SK-N-SH (cell line): Measurements from ENCODE around the gene DGKE. TPM values are rescaled to one million over a fixed set of nuclear protein-coding genes. Genes with fewer than 3 reads are reported as not detected.

ENCODE experiments used
- CTCF ChIA-PET: fragments of 300-600, 350-600 bp; formaldehyde crosslinking; extraction: SDS; loops from one replicate; lab custom pipeline; 2021; lab: Yijun Ruan, JAX
- POLR2A ChIA-PET: fragments of 350-600 bp; sonication (Branson Sonifier 250); formaldehyde crosslinking; extraction: SDS; loops from one replicate; lab custom pipeline; 2020; ENCODE audit warnings: antibody characterized with exemption, inconsistent platforms; lab: Yijun Ruan, JAX
- DNase-seq: peaks from one replicate; pipeline ENCODE4 v3.0.0; 2012
- H2AFZ ChIP-seq: fragments of 200-600 bp; sonication (generic); 2 replicates; pipeline ENCODE4 v1.8.1; 2016; ENCODE audit warnings: antibody characterized with exemption, mild to moderate bottlenecking, low read depth
- H3F3A ChIP-seq: fragments of 200-600 bp; sonication (generic); replicated peaks from 2 replicates; pipeline ENCODE3; 2016; ENCODE audit warnings: antibody characterized with exemption, mild to moderate bottlenecking; ENCODE audit not compliant: insufficient read depth
- H3K27ac ChIP-seq, 2 experiments: fragments of 200-500 bp in 1 of 2; fragments of 200-600 bp in 1 of 2; sonication (Bioruptor generic) in 1 of 2; sonication (generic), shearing (Covaris generic) in 1 of 2; 2 replicates each; pipeline versions ENCODE4 v1.5.1 to v1.6.1; 2014 to 2016; ENCODE audit warnings: low read depth in 2 of 2, inconsistent platforms in 1 of 2, low read length in 1 of 2, mild to moderate bottlenecking in 1 of 2, mixed read lengths in 1 of 2
- H3K27me3 ChIP-seq: fragments of 200-600 bp; sonication (generic), shearing (Covaris generic); 2 replicates; pipeline ENCODE4 v1.6.1; 2016; ENCODE audit warnings: mixed run types; ENCODE audit not compliant: insufficient read depth
- H3K36me3 ChIP-seq, 2 experiments: fragments of 200-500 bp in 1 of 2; fragments of 200-600 bp in 1 of 2; sonication (Bioruptor generic) in 1 of 2; sonication (generic) in 1 of 2; replicated peaks in 1 of 2; 2 replicates each; pipeline versions ENCODE3 to v1.5.1; 2014 to 2016; ENCODE audit warnings: low read length in 1 of 2, mild to moderate bottlenecking in 1 of 2; ENCODE audit not compliant: insufficient read depth in 2 of 2, control insufficient read depth in 1 of 2
- H3K4me1 ChIP-seq, 2 experiments: fragments of 200-500 bp in 1 of 2; fragments of 200-600 bp in 1 of 2; sonication (Bioruptor generic) in 1 of 2; sonication (generic), shearing (Covaris generic) in 1 of 2; 2 replicates each; pipeline versions ENCODE4 v1.5.1 to v1.6.1; 2014 to 2016; ENCODE audit warnings: low read depth in 1 of 2, low read length in 1 of 2, mixed run types in 1 of 2; ENCODE audit not compliant: insufficient read depth in 2 of 2, control insufficient read depth in 1 of 2
- H3K4me2 ChIP-seq: fragments of 200-600 bp; sonication (generic), shearing (Covaris generic); 2 replicates; pipeline ENCODE4 v1.6.1; 2017; ENCODE audit warnings: mixed run types
- H3K4me3 ChIP-seq, 2 experiments: fragments of 200-500 bp in 1 of 2; fragments of 200-600 bp in 1 of 2; sonication (Bioruptor generic) in 1 of 2; sonication (generic), shearing (Covaris generic) in 1 of 2; 2 replicates each; pipeline versions ENCODE4 v1.5.1 to v1.8.1; 2014 to 2016; ENCODE audit warnings: low read depth in 2 of 2, inconsistent platforms in 1 of 2, low read length in 1 of 2, mild to moderate bottlenecking in 1 of 2, mixed read lengths in 1 of 2, moderate library complexity in 1 of 2
- H3K79me2 ChIP-seq: fragments of 200-600 bp; sonication (generic); 2 replicates; pipeline ENCODE4 v1.8.1; 2017; ENCODE audit warnings: mild to moderate bottlenecking; ENCODE audit not compliant: insufficient read depth
- H3K9ac ChIP-seq: fragments of 200-600 bp; sonication (generic); 2 replicates; pipeline ENCODE4 v1.6.1; 2017; ENCODE audit warnings: mixed run types
- H3K9me2 ChIP-seq: fragments of 200-600 bp; sonication (generic); 2 replicates; pipeline ENCODE4 v1.6.1; 2017; ENCODE audit warnings: mixed run types
- H3K9me3 ChIP-seq: fragments of 200-600 bp; sonication (generic); 2 replicates; pipeline ENCODE4 v1.6.1; 2017; ENCODE audit warnings: mixed run types, mild to moderate bottlenecking, moderate library complexity
- H4K20me1 ChIP-seq: fragments of 200-600 bp; sonication (generic); 2 replicates; pipeline ENCODE4 v1.6.1; 2017; ENCODE audit warnings: mild to moderate bottlenecking, mixed run types; ENCODE audit not compliant: insufficient read depth
- FOSL2 ChIP-seq: IDR thresholded peaks from 2 replicates; pipeline ENCODE4 v1.4.0; 2012; ENCODE audit warnings: low read depth, mild to moderate bottlenecking, moderate library complexity, borderline replicate concordance
- FOXM1 ChIP-seq: IDR thresholded peaks from 2 replicates; pipeline ENCODE4 v1.4.0; 2012; ENCODE audit warnings: low read depth, mild to moderate bottlenecking
- GATA2 ChIP-seq: sonication (generic); formaldehyde crosslinking; IDR thresholded peaks from 2 replicates; pipeline ENCODE4 v1.5.0; 2020; ENCODE audit warnings: mild to moderate bottlenecking, missing genetic modification reagents
- JUND ChIP-seq: IDR thresholded peaks from 2 replicates; pipeline ENCODE4 v1.4.0; 2012
- MEF2A ChIP-seq: IDR thresholded peaks from 2 replicates; pipeline ENCODE4 v1.4.0; 2012; ENCODE audit warnings: low read depth, borderline replicate concordance
- NRF1 ChIP-seq: IDR thresholded peaks from 2 replicates; pipeline ENCODE4 v1.6.1; 2012; ENCODE audit warnings: low read depth, mild to moderate bottlenecking, low read length
- POLR2AphosphoS5 ChIP-seq: IDR thresholded peaks from 2 replicates; pipeline ENCODE4 v1.6.1; 2012; ENCODE audit warnings: low read depth, low read length
- RAD21 ChIP-seq: IDR thresholded peaks from 2 replicates; pipeline ENCODE4 v1.6.1; 2012; ENCODE audit warnings: mild to moderate bottlenecking, low read length
- RFX5 ChIP-seq: IDR thresholded peaks from 2 replicates; pipeline ENCODE4 v1.6.1; 2012; ENCODE audit warnings: mild to moderate bottlenecking, improper control_type of control experiment, low read length
- RXRA ChIP-seq: IDR thresholded peaks from 2 replicates; pipeline ENCODE4 v1.4.0; 2012; ENCODE audit warnings: low read depth, mild to moderate bottlenecking, borderline replicate concordance
- SIN3A ChIP-seq: IDR thresholded peaks from 2 replicates; pipeline ENCODE4 v1.6.1; 2012; ENCODE audit warnings: low read depth, mild to moderate bottlenecking, low read length, moderate library complexity, borderline replicate concordance
- TAF1 ChIP-seq: IDR thresholded peaks from 2 replicates; pipeline ENCODE4 v1.6.1; 2012; ENCODE audit warnings: low read depth, mild to moderate bottlenecking, low read length, moderate library complexity, borderline replicate concordance
- TCF12 ChIP-seq: IDR thresholded peaks from 2 replicates; pipeline ENCODE4 v1.4.0; 2012
- TEAD4 ChIP-seq: IDR thresholded peaks from 2 replicates; pipeline ENCODE4 v1.4.0; 2012; ENCODE audit warnings: mild to moderate bottlenecking, borderline replicate concordance; ENCODE audit not compliant: insufficient read depth
- WGBS: methylation state at CpG from one replicate; pipeline ENCODE4 v1.1.6; 2017; ENCODE audit warnings: low lambda C conversion rate; 5-methylcytosine and 5-hydroxymethylcytosine counted together
- polyA plus RNA-seq, 3 experiments: library from polyadenylated mRNA; depleted of rRNA; stranded (reverse); fragments of >200 nt; gene quantifications; 2 replicates each; pipeline ENCODE4 v1.2.3, GENCODE V29; 2012
- TF ChIP-seq, protein P1 (sequence below): IDR thresholded peaks from 2 replicates; pipeline ENCODE4 v1.4.0; 2012; ENCODE audit warnings: low read depth, borderline replicate concordance
- TF ChIP-seq, protein P2 (sequence below): IDR thresholded peaks from 2 replicates; pipeline ENCODE4 v1.4.0; 2012; ENCODE audit warnings: low read depth
- TF ChIP-seq, protein P3 (sequence below): IDR thresholded peaks from 2 replicates; pipeline ENCODE4 v1.4.0; 2012; ENCODE audit warnings: low read depth, borderline replicate concordance
- TF ChIP-seq, protein P4 (sequence below): fragments of 200-600 bp; sonication (generic); IDR thresholded peaks from 2 replicates; pipeline ENCODE4 v1.6.1; 2017; ENCODE audit warnings: antibody characterized with exemption, mild to moderate bottlenecking, moderate library complexity
- TF ChIP-seq, protein P5 (sequence below): IDR thresholded peaks from 2 replicates; pipeline ENCODE4; 2012
- TF ChIP-seq, protein P6 (sequence below): IDR thresholded peaks from 2 replicates; pipeline ENCODE4 v1.6.1; 2012; ENCODE audit warnings: mild to moderate bottlenecking, low read depth, low read length, moderate library complexity

The DGKE gene
- polyA plus RNA-seq, 1 of the 3 experiments (the other 2 are of a cell fraction), result 2.4 TPM

DNA sequence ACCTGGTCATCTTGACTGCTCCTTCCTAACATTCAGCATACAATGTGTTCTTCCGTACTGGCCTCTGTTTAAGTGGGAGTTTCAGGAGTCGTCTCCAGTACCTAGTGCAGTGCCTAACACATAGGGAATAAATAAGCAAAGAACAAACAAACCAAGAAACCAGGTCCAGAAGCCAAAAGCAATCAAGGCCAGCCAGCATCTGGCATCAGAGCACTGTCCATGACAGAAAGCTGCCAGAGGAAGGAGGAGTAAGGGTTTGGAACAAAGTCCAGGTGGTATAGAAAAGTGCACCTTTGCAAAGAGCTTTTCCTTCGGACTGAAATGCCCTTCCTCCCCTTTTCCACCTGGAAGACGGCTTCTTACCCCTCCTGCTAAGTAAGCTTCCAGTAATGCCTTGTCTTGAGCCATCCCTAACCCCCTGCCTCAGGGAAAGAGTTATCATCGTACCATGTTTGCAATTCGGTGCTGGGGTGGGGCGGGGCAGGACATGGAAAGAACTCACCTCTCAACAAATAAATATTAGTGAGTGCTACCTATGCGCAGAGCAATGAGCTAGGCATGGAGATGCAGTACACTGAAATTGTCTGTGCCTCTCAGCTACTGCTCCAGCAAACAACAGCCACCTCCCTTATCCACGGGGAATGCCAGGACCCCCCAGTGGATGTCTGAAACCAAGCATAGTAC is 47.8 kb upstream of the DGKE start (continued):
- TF ChIP-seq, protein P1, sequence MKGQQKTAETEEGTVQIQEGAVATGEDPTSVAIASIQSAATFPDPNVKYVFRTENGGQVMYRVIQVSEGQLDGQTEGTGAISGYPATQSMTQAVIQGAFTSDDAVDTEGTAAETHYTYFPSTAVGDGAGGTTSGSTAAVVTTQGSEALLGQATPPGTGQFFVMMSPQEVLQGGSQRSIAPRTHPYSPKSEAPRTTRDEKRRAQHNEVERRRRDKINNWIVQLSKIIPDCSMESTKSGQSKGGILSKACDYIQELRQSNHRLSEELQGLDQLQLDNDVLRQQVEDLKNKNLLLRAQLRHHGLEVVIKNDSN, result no peak
- TF ChIP-seq, all 33 proteins: peak for 0

DNA sequence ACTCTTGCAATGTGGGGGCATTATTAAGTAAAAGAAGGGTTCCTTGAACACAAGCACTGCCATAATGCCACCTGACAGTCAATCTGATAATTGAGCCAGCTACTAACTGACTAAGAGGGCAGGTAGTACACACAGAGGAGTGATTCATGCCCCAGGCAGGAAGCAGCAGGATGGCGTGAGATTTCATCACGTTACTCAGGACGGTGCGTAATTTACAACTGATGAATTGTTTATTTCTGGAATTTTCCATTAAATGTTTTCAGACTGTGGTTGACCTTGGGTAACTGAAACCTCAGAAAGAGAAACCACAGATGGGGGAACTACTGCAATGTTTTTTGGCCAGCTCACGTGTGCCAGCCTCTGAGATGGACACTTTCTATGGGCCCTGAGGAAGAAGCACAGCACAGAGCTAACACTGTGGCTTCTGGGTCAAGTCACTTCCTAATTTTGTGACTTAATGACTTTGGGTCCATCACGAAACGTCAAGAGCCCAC is 46.9 kb upstream of the DGKE start:
- Histone ChIP-seq H3K27me3 (no peaks in the 10 kb centered on the region), H3K79me2 (no peaks in the 10 kb centered on the region), H3K9me3 (no peaks in the 10 kb centered on the region), H3K4me2 (peak overlapping the region; percentile 49), H3K9me2 (no peaks in the 10 kb centered on the region), H3K4me1 (peaks cover 4 to 7% of the 10 kb centered on the region in 2 experiments; a peak in 2 of 4 replicates), H3F3A (peaks cover 8% of the 10 kb centered on the region), H2AFZ (no peak overlapping the region), H3K4me3 (0 out of 4 replicates have a peak overlapping the region, but pooled peaks of 1 of the 2 experiments have one; percentile 9), H3K9ac (no peak overlapping the region), H4K20me1 (no peaks in the 10 kb centered on the region), H3K36me3 (no peaks in the 10 kb centered on the region), H3K27ac (peak overlapping the region in 1 of 2 experiments; percentile 43; a peak in 2 of 4 replicates)
- POLR2A ChIA-PET, result no interaction called here
- no peak for DNase-seq
- CTCF ChIA-PET, result interaction anchor here (0.6 to 0.7 kb wide), 2 partner anchors 13 to 96 kb away, joined by 3 read pairs; no protein-coding TSS in a partner anchor
- 19% methylated on average over 7 of the region's 7 CpGs for WGBS
- peak; percentile 92 for TF ChIP-seq RXRA
- no peak for TF ChIP-seq GATA2 (CRISPR knock-in tag)
- TF ChIP-seq SIN3A, result peak; percentile 96; the same call in 1 of the 2 replicates
- peak; percentile 64; the same call in 1 of the 2 replicates for TF ChIP-seq FOXM1
- TF ChIP-seq NRF1, result no peak
- TF ChIP-seq RAD21, result no peak
- peak; percentile 78; the same call in 1 of the 2 replicates for TF ChIP-seq POLR2AphosphoS5
- peak; percentile 99 for TF ChIP-seq JUND
- TF ChIP-seq, protein P2, sequence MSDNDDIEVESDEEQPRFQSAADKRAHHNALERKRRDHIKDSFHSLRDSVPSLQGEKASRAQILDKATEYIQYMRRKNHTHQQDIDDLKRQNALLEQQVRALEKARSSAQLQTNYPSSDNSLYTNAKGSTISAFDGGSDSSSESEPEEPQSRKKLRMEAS, result peak; percentile 82
- TF ChIP-seq, protein P3, sequence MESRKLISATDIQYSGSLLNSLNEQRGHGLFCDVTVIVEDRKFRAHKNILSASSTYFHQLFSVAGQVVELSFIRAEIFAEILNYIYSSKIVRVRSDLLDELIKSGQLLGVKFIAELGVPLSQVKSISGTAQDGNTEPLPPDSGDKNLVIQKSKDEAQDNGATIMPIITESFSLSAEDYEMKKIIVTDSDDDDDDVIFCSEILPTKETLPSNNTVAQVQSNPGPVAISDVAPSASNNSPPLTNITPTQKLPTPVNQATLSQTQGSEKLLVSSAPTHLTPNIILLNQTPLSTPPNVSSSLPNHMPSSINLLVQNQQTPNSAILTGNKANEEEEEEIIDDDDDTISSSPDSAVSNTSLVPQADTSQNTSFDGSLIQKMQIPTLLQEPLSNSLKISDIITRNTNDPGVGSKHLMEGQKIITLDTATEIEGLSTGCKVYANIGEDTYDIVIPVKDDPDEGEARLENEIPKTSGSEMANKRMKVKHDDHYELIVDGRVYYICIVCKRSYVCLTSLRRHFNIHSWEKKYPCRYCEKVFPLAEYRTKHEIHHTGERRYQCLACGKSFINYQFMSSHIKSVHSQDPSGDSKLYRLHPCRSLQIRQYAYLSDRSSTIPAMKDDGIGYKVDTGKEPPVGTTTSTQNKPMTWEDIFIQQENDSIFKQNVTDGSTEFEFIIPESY, result peak; percentile 93
- TF ChIP-seq TEAD4, result peak; percentile 97
- no peak for TF ChIP-seq TAF1
- TF ChIP-seq, protein P4, sequence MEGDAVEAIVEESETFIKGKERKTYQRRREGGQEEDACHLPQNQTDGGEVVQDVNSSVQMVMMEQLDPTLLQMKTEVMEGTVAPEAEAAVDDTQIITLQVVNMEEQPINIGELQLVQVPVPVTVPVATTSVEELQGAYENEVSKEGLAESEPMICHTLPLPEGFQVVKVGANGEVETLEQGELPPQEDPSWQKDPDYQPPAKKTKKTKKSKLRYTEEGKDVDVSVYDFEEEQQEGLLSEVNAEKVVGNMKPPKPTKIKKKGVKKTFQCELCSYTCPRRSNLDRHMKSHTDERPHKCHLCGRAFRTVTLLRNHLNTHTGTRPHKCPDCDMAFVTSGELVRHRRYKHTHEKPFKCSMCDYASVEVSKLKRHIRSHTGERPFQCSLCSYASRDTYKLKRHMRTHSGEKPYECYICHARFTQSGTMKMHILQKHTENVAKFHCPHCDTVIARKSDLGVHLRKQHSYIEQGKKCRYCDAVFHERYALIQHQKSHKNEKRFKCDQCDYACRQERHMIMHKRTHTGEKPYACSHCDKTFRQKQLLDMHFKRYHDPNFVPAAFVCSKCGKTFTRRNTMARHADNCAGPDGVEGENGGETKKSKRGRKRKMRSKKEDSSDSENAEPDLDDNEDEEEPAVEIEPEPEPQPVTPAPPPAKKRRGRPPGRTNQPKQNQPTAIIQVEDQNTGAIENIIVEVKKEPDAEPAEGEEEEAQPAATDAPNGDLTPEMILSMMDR, result no peak
- TF ChIP-seq, protein P5, sequence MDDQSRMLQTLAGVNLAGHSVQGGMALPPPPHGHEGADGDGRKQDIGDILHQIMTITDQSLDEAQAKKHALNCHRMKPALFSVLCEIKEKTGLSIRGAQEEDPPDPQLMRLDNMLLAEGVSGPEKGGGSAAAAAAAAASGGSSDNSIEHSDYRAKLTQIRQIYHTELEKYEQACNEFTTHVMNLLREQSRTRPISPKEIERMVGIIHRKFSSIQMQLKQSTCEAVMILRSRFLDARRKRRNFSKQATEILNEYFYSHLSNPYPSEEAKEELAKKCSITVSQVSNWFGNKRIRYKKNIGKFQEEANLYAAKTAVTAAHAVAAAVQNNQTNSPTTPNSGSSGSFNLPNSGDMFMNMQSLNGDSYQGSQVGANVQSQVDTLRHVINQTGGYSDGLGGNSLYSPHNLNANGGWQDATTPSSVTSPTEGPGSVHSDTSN, result peak; percentile 98
- TF ChIP-seq FOSL2, result peak; percentile 99
- TF ChIP-seq TCF12, result peak; percentile 98
- peak; percentile 93 for TF ChIP-seq MEF2A
- TF ChIP-seq, protein P6, sequence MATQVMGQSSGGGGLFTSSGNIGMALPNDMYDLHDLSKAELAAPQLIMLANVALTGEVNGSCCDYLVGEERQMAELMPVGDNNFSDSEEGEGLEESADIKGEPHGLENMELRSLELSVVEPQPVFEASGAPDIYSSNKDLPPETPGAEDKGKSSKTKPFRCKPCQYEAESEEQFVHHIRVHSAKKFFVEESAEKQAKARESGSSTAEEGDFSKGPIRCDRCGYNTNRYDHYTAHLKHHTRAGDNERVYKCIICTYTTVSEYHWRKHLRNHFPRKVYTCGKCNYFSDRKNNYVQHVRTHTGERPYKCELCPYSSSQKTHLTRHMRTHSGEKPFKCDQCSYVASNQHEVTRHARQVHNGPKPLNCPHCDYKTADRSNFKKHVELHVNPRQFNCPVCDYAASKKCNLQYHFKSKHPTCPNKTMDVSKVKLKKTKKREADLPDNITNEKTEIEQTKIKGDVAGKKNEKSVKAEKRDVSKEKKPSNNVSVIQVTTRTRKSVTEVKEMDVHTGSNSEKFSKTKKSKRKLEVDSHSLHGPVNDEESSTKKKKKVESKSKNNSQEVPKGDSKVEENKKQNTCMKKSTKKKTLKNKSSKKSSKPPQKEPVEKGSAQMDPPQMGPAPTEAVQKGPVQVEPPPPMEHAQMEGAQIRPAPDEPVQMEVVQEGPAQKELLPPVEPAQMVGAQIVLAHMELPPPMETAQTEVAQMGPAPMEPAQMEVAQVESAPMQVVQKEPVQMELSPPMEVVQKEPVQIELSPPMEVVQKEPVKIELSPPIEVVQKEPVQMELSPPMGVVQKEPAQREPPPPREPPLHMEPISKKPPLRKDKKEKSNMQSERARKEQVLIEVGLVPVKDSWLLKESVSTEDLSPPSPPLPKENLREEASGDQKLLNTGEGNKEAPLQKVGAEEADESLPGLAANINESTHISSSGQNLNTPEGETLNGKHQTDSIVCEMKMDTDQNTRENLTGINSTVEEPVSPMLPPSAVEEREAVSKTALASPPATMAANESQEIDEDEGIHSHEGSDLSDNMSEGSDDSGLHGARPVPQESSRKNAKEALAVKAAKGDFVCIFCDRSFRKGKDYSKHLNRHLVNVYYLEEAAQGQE, result peak; percentile 57
- TF ChIP-seq RFX5, result no peak
